Measurements from ENCODE around the gene NARS2.
"Not testable (repeated sequence)": the region's sequence is repeated elsewhere in the genome, so short reads cannot be mapped to it uniquely, and the experiment has no call there.

The NARS2 gene

DNA sequence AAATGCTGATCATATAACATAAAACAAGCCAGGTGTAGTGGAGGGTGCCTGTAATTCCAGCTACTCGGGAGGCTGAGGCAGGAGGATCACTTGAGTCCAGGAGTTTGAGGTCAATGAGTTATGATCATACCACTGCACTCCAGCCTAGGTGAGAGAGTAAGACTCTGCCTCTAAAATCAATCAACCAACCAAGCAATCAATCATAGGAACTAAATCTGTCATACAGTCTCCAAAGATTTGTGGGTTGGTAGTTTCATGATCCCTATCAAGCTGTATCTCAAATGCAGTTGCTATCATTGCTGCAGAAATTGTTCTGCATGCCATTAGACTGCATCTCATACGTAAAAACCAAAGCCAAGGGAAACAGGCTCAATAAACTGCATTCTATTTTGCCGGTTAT lies 33.1 kb downstream of the NARS2 start:
- no peak for DNase-seq

DNA sequence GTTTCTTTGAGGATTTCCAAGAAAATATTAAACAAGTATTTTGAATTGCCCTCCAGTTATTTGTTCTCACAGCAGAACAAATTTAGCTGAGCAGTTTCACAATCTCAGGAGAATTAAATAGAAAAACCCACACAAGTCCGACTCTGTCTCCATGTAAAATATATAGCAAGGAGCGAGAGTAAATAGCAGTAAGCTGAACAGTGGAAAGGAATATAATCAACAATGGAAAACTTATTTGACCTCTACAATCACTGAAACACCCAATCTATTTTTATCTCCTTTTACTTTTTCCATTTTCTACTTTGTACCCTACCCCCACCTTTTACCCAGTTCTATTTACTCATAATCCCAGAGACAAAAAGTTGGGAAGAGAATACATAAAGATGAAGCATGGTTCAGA lies 34.4 kb downstream of the NARS2 start:
- no peak for DNase-seq

DNA sequence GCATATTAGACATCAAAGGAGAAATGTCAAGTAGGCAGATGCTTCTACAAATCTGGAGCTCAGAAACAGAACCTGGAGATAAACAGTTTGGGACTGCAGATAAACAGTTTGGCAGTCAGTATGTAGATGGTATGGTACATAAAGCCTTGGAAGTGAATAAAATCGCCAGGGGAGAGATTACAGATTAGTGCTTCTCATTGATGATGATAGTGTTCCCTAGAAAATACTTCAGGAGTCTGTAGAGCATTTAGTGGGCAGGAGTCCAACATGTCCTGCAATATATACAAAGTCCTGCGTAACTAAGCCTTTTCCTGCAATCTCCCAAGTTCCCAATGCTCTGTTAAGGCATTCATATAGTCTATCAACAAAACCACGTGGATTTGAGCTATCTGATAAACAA lies 35.2 kb downstream of the NARS2 start:
- no peak for DNase-seq

- DNase-seq, result no peak
Measured at GRCh38 chr11:78536933-78537332, 37.7 kb downstream of the NARS2 start.

DNA sequence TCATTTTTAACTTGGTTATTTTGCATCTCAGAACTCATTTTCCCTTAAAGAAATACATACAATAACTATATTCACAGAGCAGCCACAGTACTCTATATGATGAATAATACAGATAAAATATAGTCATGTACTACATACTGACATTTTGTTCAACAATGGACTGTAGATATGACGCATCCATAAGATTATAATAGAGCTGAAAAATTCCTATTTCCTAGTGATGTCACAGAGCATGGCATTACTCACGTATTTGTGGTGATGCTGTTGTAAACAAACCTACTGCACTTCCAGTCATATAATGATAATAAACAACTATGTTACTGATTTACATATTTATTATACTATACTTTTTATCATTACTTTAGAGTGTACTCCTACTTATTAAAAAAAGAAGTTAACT lies 38.7 kb downstream of the NARS2 start:
- no peak for DNase-seq

DNA sequence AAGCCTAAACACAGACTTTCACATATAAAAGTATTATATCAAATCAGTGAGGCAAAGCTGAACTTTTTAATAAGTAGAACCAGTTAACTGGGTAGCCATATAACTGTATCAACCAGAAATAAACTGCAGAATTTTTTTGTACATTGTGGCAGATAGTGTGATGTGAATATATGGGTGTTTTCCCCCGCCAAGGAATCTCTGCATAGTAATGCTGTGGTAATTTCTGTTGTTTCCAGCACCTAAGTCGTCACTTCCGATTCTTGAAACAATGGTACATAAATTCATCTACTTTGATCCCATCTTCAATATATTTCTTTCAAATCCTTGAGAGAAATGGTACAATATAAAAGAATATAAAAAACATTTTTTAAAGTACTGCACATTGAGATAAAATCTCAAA lies 39.6 kb downstream of the NARS2 start:
- no peak for DNase-seq

DNA sequence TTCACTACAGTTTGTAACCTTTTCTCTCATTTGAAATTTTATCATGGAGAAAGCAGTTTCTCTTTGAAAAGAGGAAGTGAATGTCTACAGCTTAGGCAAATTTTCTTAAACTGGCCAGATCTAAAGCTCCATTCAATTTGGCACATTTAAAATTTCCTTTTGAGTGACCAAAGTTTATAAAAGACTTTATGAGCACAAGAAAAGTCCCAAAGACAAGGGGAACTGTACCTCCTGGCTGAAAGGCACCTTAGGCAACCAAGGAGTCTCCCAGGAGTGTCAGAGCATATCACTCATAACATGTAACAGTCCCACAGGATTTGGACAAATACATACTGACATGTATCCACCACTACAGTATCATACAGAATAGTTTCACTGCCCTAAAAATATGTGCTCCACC lies 41.3 kb downstream of the NARS2 start:
- no peak for DNase-seq

DNA sequence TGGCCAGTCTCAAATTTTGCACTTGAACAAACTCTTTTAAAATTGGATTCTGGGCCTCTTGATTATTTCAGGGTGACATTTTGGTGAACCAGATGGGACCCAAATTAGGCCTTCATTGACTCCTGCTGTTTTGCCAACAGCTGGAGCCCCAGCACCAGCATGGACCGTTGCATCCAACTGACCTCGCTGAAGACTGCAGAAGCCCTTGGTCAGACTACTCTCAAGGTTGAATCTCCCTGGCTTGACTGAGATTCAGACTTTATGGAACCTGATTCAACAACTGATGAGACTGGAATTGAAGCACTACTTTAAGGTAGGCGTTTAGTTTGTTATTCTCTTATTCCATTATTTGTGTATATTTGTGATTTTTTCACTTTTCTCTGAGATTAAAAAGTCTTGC lies 41.7 kb downstream of the NARS2 start:
- no peak for DNase-seq

DNA sequence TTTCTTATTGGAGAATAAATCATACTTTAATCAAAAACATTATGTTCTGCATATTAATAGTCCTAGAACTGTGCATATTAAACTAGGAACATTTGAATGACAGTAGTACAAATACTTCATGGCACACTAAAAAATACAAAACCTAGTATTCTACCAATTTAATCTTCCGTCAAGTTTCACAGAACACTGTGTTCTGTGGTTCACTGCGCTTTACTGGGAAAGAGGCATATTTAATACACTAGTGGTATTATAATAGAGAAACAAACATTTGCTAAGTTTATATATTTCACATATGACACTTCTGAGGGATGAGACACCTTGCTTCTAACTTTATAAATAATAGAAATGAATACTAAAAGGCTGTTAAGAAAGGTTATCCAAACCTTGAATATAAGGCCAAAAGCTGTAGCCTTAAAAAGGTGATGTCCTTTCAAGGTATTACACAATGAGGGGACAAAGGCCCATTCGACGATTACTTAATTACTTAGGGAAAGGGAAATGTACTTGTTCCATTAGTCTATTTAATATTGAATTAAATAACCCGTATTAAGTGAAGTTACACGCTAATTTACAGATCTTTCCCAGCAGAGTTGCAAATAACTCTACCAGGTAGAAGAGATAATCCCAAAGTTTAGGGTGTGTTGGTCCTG lies 48.0 kb downstream of the NARS2 start:
- DNase-seq, result no peak

GRCh38 chr11:78525720-78526119 lies 48.9 kb downstream of the NARS2 start:
- no peak for DNase-seq

DNA sequence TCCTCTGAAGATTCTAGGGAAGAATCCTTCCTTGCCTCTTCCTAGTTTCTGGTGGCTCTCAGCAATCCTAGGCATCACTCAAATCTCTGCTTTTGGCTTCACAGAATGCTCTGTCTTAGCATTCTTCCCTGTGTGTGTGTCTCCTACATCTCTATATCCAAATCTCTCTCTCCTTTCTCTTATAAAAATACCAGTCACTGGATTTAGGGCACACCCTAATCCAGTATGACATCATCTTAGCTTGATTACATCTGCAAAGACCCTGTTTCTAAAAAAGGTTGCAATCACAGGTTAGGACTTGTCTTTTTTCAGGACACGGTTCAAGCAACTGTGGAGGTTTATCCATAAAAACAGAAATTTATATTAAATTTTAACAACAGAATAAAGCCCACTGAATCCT lies 54.4 kb downstream of the NARS2 start:
- no peak for DNase-seq

GRCh38 chr11:78516281-78516680 lies 58.4 kb downstream of the NARS2 start:
- DNase-seq, result no peak

DNA sequence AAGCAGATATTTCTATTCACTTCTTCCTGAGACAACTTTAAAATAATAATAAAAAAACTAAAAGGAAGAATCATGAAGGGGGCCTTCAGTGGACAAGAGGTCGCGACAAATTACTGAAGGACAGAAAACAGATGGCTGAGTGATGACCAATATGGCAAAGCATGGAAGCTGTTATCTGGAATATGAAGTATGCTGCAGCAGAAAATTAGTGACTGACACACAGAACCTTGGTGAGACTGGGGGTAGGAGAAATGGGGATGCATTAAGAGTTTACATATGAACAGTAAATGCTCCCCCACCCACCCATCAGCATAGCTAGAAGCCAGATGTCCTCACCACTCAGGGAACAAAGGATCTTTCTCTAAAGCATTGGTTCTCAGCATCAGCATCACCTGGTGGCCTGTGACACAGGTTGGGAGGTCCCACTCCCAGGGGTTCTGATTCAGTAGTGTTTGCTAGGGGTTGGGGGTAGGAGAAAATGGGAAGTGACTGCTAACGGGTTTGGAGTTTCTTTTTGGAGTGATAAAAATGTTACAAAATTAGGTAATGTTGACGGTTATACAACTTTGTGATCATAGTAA lies 59.7 kb downstream of the NARS2 start:
- no peak for DNase-seq

DNA sequence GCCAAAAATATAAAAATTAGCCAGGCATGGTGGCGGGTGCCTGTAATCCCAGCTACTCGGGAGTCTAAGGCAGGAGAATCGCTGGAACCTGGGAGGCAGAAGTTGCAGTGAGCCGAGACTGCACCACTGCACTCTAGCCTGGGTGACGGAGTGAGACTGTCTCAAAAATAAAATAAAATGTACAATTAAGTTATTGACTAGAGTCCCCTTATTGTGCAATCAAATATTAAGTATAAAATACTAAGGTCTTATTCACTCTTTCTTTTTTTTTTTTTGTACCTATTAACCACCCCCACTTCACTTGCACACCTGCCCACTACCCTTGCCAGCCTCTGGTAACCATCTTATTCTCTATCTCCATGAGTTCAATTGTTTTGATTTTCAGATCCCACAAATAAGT lies 61.6 kb downstream of the NARS2 start:
- DNase-seq, result not testable (repeated sequence)

- DNase-seq, result no peak
Measured at GRCh38 chr11:78510597-78510996, 64.1 kb downstream of the NARS2 start.

DNA sequence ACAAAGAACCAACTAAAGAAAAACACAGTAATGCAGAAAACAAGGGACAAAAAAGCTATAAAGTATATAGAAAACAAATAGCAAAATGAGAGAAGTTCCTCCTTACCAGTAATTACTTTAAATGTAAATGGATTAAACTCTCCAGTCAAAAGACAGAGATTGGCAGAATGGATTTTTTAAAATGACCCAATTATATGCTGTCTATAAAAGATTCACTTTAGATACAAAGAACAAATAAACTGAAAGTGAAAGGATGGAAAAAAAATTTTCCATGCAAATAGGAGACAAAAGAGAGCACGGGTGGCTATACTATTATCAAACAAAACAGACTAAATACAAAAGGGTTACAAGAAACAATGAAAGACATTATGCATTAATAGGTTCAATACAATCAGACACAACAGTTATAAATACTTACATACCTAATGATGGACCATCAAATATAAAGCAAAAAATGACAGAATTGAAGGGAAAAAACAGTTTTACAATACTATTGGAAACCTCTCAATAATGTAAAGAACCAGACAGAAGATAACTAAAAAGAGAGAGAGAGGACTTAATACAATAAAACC lies 64.6 kb downstream of the NARS2 start:
- DNase-seq, result no peak

DNA sequence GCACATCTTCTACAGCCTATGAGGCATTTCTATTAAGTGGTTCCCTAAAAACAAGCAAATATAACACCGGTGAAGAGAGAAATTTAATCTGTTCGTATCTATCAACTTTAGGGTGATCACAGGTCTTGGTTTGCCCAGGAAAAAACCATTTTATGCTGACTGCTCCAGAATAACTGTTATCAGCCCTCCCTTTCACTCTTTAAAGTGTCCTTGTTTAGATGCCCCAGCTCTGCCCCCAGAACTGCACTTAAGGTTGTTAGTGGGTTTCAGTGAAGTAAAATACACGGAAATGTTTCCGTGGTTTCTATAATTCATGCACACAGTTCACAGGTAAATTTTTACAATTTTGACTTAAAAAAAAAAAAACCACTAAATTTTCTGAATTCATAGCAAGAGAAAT lies 70.0 kb downstream of the NARS2 start:
- no peak for DNase-seq

- no peak for DNase-seq
Measured at GRCh38 chr11:78504181-78504580, 70.5 kb downstream of the NARS2 start.

DNA sequence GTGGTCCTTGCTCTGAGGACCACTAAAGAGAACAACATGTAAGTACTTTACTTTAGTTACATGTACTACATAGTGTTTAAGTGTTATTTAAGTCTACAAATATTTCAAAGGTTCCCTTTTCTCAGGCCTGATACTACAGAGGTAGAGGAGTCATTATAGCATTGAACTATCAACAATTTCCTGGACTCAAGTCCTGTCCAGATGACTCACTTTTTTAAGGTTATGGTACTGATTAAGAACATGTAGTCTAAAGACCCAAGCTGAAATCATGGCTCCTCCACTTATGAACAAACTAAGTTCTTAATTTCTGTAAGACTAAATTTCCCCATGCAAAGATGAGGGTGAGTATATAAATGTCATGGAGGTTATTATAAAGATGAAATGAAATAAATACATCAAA lies 74.7 kb downstream of the NARS2 start:
- no peak for DNase-seq

DNA sequence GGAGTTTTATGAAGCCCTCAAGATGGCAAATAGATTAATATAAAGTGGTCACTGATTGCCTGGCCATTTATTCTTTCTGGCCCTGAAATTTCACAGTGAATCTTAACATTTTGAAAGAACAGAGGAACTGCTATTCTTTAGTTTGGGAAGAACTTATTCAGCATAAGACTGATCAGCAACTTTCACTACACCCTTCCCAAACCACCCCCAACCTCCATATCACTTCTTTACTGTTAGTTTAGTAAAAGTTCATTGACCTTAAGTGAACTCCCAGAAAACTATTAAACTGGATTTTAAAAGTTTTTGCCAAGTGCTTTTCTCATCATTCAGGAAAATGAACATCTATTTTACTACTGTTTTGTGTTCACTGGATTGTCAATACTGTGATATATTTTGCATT lies 77.4 kb downstream of the NARS2 start:
- DNase-seq, result no peak

DNA sequence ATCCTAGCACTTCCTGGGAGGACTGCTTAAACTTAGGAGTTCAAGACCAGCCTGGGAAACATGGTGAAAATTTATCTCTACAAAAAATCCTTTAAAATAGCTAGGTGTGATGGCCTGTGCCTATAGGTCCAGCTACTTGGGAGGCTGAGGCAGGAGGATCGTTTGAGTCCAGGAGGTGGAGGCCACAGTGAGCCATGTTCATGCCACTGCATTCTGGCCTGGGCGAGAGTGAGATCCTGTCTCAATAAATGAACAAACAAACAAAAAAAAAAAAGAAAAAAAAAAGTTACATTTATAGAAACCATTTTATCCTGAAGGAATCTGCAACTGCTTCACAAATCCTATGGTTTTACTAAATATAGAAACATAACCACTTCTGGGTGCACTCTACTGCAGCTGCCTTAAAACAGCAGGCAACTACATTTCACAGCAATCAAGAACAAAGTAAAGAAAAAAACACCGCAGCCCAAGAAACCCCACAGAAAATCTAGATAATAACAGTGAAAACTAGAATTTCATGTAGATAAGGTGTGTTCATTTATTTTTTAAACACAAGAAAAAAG lies 81.2 kb downstream of the NARS2 start:
- DNase-seq, result no peak

GRCh38 chr11:78492973-78493372 lies 81.7 kb downstream of the NARS2 start:
- DNase-seq, result no peak

DNA sequence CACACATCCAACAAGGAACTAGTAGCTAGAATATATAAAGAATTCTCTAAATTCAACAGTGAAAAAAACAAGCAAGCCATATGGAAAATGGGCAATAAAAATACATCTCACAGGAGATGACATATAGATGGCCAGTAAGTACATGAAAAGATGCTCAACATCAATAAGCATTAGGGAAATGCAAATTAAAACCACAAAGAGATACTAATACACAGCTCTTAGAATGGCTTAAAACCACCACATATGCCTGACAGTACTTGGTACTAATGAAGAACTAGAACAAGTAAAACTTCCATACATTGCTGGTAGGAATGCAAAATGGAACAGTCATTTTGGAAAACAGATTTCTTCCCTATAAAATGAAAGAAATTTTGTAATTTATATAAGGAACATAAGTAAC lies 85.5 kb downstream of the NARS2 start:
- DNase-seq, result no peak

- DNase-seq, result no peak
Measured at GRCh38 chr11:78478536-78478935, 96.1 kb downstream of the NARS2 start.

- no peak for DNase-seq
Measured at GRCh38 chr11:78476066-78476465, 98.6 kb downstream of the NARS2 start.
